HG03575 (cell line): ENCODE results near the gene MEOX2.

ENCODE experiments used
- ATAC-seq: cut with Tn5 transposase; IDR thresholded peaks from one replicate; pipeline ENCODE4 v1.9.1; 2021; ENCODE audit not compliant: unreplicated experiment, insufficient number of reproducible peaks, low FRiP score; ENCODE audit errors: extremely low read depth

The MEOX2 gene

GRCh38 chr7:15580604-15581351 is 105.7 kb downstream of the MEOX2 start:
- no peak for ATAC-seq

- no peak for ATAC-seq
Measured at GRCh38 chr7:15577600-15577999, 108.9 kb downstream of the MEOX2 start.

GRCh38 chr7:15571301-15571878 is 115.1 kb downstream of the MEOX2 start:
- no peak for ATAC-seq

- ATAC-seq, result no peak
Measured at GRCh38 chr7:15567652-15568051, 118.8 kb downstream of the MEOX2 start.

GRCh38 chr7:15567036-15567435 is 119.4 kb downstream of the MEOX2 start:
- no peak for ATAC-seq

DNA sequence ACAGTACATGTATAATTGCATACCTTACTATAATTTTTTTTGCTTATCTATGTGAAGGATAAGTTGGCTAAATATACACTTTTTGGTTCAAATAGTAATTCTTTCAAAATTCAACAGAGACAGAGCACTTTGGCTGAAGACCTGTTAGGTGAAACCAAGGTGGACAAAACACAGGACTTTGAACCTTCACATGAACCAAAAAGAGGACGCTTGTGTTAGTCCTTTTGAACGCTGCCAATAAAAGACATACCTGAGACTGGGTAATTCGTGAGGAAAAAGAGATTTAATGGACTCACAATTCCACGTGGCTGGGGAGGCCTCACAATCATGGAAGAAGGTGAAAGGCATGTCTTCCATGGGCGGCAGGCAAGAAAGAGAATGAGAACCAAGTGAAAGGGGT is 120.0 kb downstream of the MEOX2 start:
- no peak for ATAC-seq

- ATAC-seq, result no peak
Measured at GRCh38 chr7:15561835-15562234, 124.6 kb downstream of the MEOX2 start, which contains the start of gene AGMO. Gene AGMO (minus strand): TSS chr7:15562015.
